GM18505 (cell line): Measurements from ENCODE around the gene EXOG.

Source experiments
- ATAC-seq: cut with Tn5 transposase; IDR thresholded peaks from one replicate; pipeline ENCODE4 v1.9.1; 2021; ENCODE audit not compliant: unreplicated experiment
- POLR2A ChIP-seq: IDR thresholded peaks from 4 replicates; pipeline ENCODE4 v1.6.1; 2011; ENCODE audit warnings: borderline replicate concordance; ENCODE audit not compliant: insufficient read depth, insufficient read length; ENCODE audit errors: extremely low read depth

Gene EXOG

GRCh38 chr3:38510631-38511030, 14.5 kb downstream of the EXOG start:
- TF ChIP-seq POLR2A, result no peak

GRCh38 chr3:38511546-38511945, 15.4 kb downstream of the EXOG start:
- no peak for TF ChIP-seq POLR2A

More at GRCh38 chr3:38510631-38511030, 14.5 kb downstream of the EXOG start:
- no peak for ATAC-seq

GRCh38 chr3:38515367-38515766, 19.2 kb downstream of the EXOG start:
- no peak for TF ChIP-seq POLR2A

More at GRCh38 chr3:38511546-38511945, 15.4 kb downstream of the EXOG start:
- no peak for ATAC-seq

GRCh38 chr3:38516669-38517068, 20.5 kb downstream of the EXOG start:
- no peak for ATAC-seq

More at GRCh38 chr3:38515367-38515766, 19.2 kb downstream of the EXOG start:
- ATAC-seq, result no peak

GRCh38 chr3:38519000-38519399, 22.9 kb downstream of the EXOG start:
- ATAC-seq, result no peak
- no peak for TF ChIP-seq POLR2A

More at GRCh38 chr3:38516669-38517068, 20.5 kb downstream of the EXOG start:
- TF ChIP-seq POLR2A, result no peak

- no peak for ATAC-seq
- no peak for TF ChIP-seq POLR2A
Measured at GRCh38 chr3:38519651-38520050, 23.5 kb downstream of the EXOG start.

- ATAC-seq, result no peak
- TF ChIP-seq POLR2A, result no peak
Measured at GRCh38 chr3:38521391-38521987, 25.3 kb downstream of the EXOG start.

- no peak for TF ChIP-seq POLR2A
- no peak for ATAC-seq
Measured at GRCh38 chr3:38522002-38522401, 25.9 kb downstream of the EXOG start.

- ATAC-seq, result no peak
- TF ChIP-seq POLR2A, result no peak
Measured at GRCh38 chr3:38524141-38524739, 28.1 kb downstream of the EXOG start.

GRCh38 chr3:38526792-38527191, 30.7 kb downstream of the EXOG start:
- ATAC-seq, result no peak

GRCh38 chr3:38528457-38528856, 32.3 kb downstream of the EXOG start:
- TF ChIP-seq POLR2A, result no peak
- no peak for ATAC-seq

More at GRCh38 chr3:38526792-38527191, 30.7 kb downstream of the EXOG start:
- TF ChIP-seq POLR2A, result no peak

GRCh38 chr3:38532529-38532928, 36.4 kb downstream of the EXOG start:
- ATAC-seq, result no peak
- no peak for TF ChIP-seq POLR2A

GRCh38 chr3:38533285-38533976, 37.3 kb downstream of the EXOG start:
- TF ChIP-seq POLR2A, result no peak
- ATAC-seq, result no peak

GRCh38 chr3:38534180-38534579, 38.0 kb downstream of the EXOG start:
- ATAC-seq, result no peak
- TF ChIP-seq POLR2A, result no peak
